Measurements from ENCODE around the gene SRPX2. TPM values are rescaled to one million over a fixed set of nuclear protein-coding genes. Genes with fewer than 3 reads are reported as not detected.
A peak's percentile ranks its signal among the peaks of the same experiment; 100 is the strongest.

Gene SRPX2
- total RNA-seq, 1 donor from 2014 or later: 9.5 TPM

DNA sequence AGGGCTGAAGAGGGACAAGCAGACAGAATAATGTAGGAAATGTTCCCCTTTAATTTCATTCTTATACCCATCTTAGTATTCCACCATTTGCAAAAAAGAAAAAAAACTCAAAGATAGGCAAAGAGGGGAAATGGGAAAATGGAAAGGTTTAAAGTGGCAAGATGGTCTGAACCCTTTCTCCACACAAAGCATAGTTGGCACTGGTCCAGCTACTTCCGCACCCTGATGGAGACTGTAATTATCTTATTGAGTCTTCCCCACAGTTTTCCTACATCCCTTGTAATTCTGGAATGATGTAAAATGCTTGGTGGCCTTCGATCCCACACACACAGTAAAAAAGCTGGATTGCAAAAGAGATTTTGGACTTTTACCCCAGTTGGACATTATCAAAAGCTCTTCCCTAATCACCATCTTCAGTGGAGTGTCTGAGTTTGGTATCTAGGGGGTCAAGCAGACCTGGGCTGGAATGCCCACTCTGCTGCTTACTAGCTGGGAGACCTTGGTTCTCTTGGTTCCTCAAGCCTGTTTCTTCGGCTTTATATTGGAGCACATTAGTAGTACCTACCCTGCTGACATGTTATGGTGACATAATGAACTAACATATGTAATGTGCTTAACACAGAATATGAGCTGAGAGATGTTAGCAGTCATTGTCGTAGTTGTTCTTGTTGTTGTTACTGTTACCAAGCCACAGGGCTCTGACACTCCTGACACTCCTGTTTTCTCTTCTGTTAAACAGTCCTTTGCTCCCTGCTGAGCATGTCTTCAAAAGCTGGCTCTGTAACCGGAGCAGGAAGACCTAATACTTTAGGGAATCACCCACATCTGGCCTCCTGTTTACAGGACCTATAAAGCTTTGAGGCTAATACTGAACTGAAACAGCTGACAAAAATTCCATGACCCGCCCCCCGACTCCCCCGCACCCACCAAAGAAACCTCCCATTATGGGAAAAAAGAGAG lies 4.7 kb downstream of the SRPX2 start:
- intact Hi-C loops (cut with micrococcal nuclease): no loop called here
- peak; percentile 62 for ATAC-seq
- DNase-seq: no peak

DNA sequence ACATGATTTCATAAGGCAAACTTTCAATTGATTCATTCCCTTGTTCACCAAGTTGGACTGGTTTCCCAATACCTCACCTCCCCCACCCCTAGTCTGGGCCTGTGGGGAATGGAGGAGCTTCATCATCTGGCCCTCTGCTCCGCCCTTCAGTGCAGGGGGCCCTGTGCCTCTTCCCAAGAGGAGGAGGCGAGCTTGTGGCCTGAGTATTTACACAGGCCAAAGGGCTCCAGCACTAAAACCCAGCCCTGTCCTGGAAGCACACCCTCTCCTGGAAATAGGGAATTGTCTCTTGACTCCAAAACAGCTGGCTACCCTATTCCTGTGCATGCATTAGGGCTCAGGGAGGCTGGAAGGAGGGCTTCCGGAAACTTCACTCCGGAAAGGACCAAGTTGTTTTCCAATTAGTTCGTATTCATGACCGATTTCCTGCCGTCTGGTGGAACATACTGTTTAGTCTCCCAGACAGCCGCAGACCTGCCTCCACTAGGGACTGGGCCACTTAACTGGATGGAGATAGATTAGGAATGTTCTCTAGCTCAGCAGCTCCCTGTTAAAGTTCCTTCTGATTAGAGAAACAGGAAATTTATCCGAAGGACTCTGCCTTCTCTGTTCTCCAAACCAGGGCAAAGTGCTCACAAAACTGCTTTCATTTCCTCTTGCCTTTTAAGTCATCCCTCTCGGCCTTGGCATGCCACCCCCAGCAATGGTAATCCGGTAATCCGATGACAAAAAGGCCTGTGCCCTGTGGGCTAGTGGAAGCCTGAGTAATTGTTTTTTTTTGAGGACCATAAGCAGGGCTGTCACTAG lies 5.8 kb downstream of the SRPX2 start:
- intact Hi-C loops (cut with micrococcal nuclease): no loop called here
- peak; percentile 92 for ATAC-seq
- peak; percentile 72 for DNase-seq

- no peak for ATAC-seq
- no peak for DNase-seq
- intact Hi-C loops (cut with micrococcal nuclease): no loop called here
Measured at GRCh38 chrX:100650841-100651240, 6.8 kb downstream of the SRPX2 start.

DNA sequence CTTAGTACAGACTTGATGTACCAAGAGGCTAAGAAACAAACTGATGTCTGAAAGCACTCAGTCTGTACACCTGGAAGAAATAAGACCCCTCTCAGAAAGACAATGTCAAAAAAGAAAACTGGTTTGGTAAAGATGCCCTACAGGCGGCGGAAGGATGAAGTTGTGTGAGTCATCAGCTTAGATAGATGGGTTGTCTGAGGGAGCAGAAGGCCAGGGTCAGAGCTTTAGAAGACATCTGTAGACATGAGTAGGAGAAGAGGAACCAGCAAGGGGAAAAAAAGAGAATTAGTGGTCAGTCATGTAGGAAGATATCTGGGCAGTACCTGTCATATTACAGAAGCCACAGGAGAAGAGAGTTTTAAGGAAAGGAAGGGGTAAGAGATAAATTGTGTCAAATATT lies 8.3 kb downstream of the SRPX2 start:
- ATAC-seq (no peak), DNase-seq (no peak)
- intact Hi-C loops (cut with micrococcal nuclease): no loop called here

GRCh38 chrX:100654261-100654660 lies 10.3 kb downstream of the SRPX2 start:
- ATAC-seq (no peak), DNase-seq (no peak)
- intact Hi-C loops (cut with micrococcal nuclease): no loop called here

DNA sequence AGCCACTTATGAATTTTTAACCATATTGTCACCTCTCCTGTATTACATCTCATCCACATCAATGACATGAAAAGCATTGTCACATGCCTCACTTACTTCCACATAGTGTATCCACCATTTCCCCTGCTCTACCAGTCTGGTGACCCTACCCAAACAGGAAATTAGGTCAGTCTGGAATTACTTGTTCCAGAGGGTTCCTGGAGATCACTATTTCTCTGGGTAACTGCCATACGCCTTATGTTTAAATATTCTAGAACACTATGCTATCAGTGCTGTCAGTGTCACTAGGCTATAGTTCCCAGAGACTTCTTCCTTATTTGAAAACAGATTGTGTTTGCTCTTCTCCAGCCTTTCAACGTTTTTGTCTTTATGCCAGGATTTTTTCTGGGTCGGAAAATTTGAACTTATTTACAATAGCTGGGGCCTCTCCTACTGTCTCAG lies 15.0 kb downstream of the SRPX2 start:
- DNase-seq: no peak
- ATAC-seq: no peak
- intact Hi-C loops (cut with micrococcal nuclease): no loop called here

GRCh38 chrX:100659431-100660137 lies 15.6 kb downstream of the SRPX2 start:
- no peak for DNase-seq
- ATAC-seq: no peak
- intact Hi-C loops (cut with micrococcal nuclease): no loop called here

- ATAC-seq (no peak), DNase-seq (no peak)
- intact Hi-C loops (cut with micrococcal nuclease): no loop called here
Measured at GRCh38 chrX:100662170-100662569, 18.2 kb downstream of the SRPX2 start.

GRCh38 chrX:100662796-100663195 lies 18.8 kb downstream of the SRPX2 start:
- intact Hi-C loops (cut with micrococcal nuclease): no loop called here
- no peak for ATAC-seq
- DNase-seq: no peak

DNA sequence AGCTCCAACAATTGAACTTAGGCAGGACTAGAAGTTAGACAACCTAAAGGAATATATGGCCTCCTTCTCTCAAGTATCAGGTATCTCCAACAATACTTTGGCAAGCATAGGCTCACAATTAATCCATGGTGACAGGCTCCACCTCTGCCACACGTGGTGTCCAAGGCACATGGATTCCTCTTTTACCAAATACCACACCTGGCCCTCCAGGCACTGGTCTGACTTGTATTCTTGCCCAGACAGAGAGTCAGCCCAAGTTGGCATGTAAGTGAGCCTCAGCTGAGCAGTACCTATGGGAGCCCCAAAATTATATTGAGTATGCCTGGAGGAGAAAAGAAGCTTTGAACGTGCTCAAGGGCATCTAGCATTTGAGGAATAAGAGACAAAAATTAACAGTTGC lies 19.6 kb downstream of the SRPX2 start:
- DNase-seq (no peak), ATAC-seq (no peak)
- intact Hi-C loops (cut with micrococcal nuclease): no loop called here

DNA sequence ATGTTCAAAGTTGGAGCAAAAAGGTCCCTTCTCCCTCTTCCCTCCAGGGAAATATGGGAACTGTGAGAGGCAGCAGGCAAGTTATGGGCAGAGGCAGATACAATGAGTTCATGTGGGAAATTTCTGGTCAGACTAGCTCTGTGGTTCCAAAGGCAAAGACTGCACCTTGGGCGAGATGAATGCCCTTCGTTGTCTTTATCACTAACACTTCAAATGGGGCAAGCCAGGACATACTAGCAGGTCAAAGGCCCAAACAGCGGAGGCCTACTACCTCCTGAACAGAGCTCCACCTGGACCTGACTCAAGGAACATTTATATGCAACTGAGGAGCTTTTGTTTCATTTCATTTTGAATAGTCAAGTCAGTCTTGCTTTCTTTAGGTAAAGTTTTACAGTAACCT lies 29.0 kb downstream of the SRPX2 start:
- ATAC-seq: no peak
- intact Hi-C loops (cut with micrococcal nuclease): no loop called here
- no peak for DNase-seq

GRCh38 chrX:100673397-100673953 lies 29.5 kb downstream of the SRPX2 start:
- ATAC-seq (no peak), DNase-seq (no peak)
- intact Hi-C loops (cut with micrococcal nuclease): no loop called here

GRCh38 chrX:100674705-100675104 lies 30.7 kb downstream of the SRPX2 start:
- intact Hi-C loops (cut with micrococcal nuclease): no loop called here
- ATAC-seq (peak; percentile 37), DNase-seq (no peak)

GRCh38 chrX:100677611-100678181 lies 33.7 kb downstream of the SRPX2 start:
- intact Hi-C loops (cut with micrococcal nuclease): no loop called here
- ATAC-seq (no peak), DNase-seq (no peak)

GRCh38 chrX:100680756-100681155 lies 36.8 kb downstream of the SRPX2 start:
- intact Hi-C loops (cut with micrococcal nuclease): no loop called here
- DNase-seq: no peak
- ATAC-seq: no peak

GRCh38 chrX:100681599-100681998 lies 37.6 kb downstream of the SRPX2 start:
- no peak for DNase-seq
- intact Hi-C loops (cut with micrococcal nuclease): no loop called here
- ATAC-seq: no peak

GRCh38 chrX:100682939-100683338 lies 38.9 kb downstream of the SRPX2 start:
- intact Hi-C loops (cut with micrococcal nuclease): no loop called here
- DNase-seq (no peak), ATAC-seq (no peak)

- no peak for DNase-seq
- intact Hi-C loops (cut with micrococcal nuclease): loop anchor here (5.0 kb wide), 1 partner anchor 82 kb away; no protein-coding TSS in a partner anchor
- peak; percentile 72 for ATAC-seq
Measured at GRCh38 chrX:100685284-100685996, 41.4 kb downstream of the SRPX2 start.

Data from left ventricle myocardium superior (tissue), 1 donor.